HG02885 (cell line): Measurements from ENCODE around the gene HLA-C.
"Not testable (repeated sequence)": the region's sequence is repeated elsewhere in the genome, so short reads cannot be mapped to it uniquely, and the experiment has no call there.

ENCODE experiments used
- ATAC-seq: cut with Tn5 transposase; IDR thresholded peaks from one replicate; pipeline ENCODE4 v1.9.1; 2021; ENCODE audit warnings: mild to moderate bottlenecking; ENCODE audit not compliant: unreplicated experiment, poor library complexity

Gene HLA-C

GRCh38 chr6:31271641-31272357 is at the start of gene HLA-C:
Gene HLA-C, minus strand, starts transcription at chr6:31272092. Its CDS starts 21 bp downstream, at chr6:31272071.
- ATAC-seq, result peak; percentile 81

- no peak for ATAC-seq
Observed at GRCh38 chr6:31321005-31321707, 49.3 kb upstream of the HLA-C start.

GRCh38 chr6:31317036-31317435 is 45.1 kb upstream of the HLA-C start:
- no peak for ATAC-seq

- no peak for ATAC-seq
Observed at GRCh38 chr6:31309641-31310040, 37.7 kb upstream of the HLA-C start.

GRCh38 chr6:31308845-31309175 is 36.9 kb upstream of the HLA-C start:
- no peak for ATAC-seq

GRCh38 chr6:31308050-31308844 is 36.4 kb upstream of the HLA-C start:
- no peak for ATAC-seq

- no peak for ATAC-seq
Observed at GRCh38 chr6:31307669-31308049, 35.8 kb upstream of the HLA-C start.

- ATAC-seq, result no peak
Observed at GRCh38 chr6:31305703-31306219, 33.9 kb upstream of the HLA-C start.

GRCh38 chr6:31304683-31305082 is 32.8 kb upstream of the HLA-C start:
- ATAC-seq, result no peak

- ATAC-seq, result no peak
Observed at GRCh38 chr6:31300797-31301196, 28.9 kb upstream of the HLA-C start.

GRCh38 chr6:31299947-31300346 is 28.1 kb upstream of the HLA-C start:
- no peak for ATAC-seq

- no peak for ATAC-seq
Observed at GRCh38 chr6:31299511-31299910, 27.6 kb upstream of the HLA-C start.

- no peak for ATAC-seq
Observed at GRCh38 chr6:31294056-31294455, 22.2 kb upstream of the HLA-C start.

- no peak for ATAC-seq
Observed at GRCh38 chr6:31293343-31293742, 21.5 kb upstream of the HLA-C start.

GRCh38 chr6:31289788-31290187 is 17.9 kb upstream of the HLA-C start:
- ATAC-seq, result no peak

GRCh38 chr6:31287619-31288018 is 15.7 kb upstream of the HLA-C start:
- no peak for ATAC-seq

GRCh38 chr6:31285982-31286381 is 14.1 kb upstream of the HLA-C start:
- no peak for ATAC-seq

GRCh38 chr6:31285486-31285885 is 13.6 kb upstream of the HLA-C start:
- no peak for ATAC-seq

GRCh38 chr6:31279647-31280046 is 7.8 kb upstream of the HLA-C start:
- not testable (repeated sequence) for ATAC-seq

GRCh38 chr6:31272836-31273626 is 1.1 kb upstream of the HLA-C start:
- no peak for ATAC-seq
